Measurements from ENCODE around the gene TAAR1. TPM values are rescaled to one million over a fixed set of nuclear protein-coding genes. Genes with fewer than 3 reads are reported as not detected.

Gene TAAR1
- polyA plus RNA-seq, 1 of the 3 experiments (the other 2 are of a cell fraction): not detected

- no peaks in the 10 kb centered on the region for H3K9me2 ChIP-seq
- no peak overlapping the region for H2AFZ ChIP-seq (ENCODE audit: low read depth)
- no peak for DNase-seq
- H3K27me3 ChIP-seq (ENCODE audit: insufficient read depth): no peaks in the 10 kb centered on the region
- ChIA-PET CTCF (interaction anchor here (0.6 to 3.1 kb wide), 2 partner anchors 127 to 696 kb away, joined by 3 to 10 read pairs; partner anchors contain the start of gene SLC18B1), POLR2A (no interaction called here)
- H4K20me1 ChIP-seq (ENCODE audit: insufficient read depth): no peaks in the 10 kb centered on the region
- H3K9ac ChIP-seq: no peak overlapping the region
- H3K4me3 ChIP-seq (ENCODE audit: low read depth in 2 of 2, low read length in 1 of 2): no peak overlapping the region
- TF ChIP-seq TEAD4 (IDR thresholded peaks at IDR 0.05; ENCODE audit: borderline replicate concordance, insufficient read depth) (no peak), GATA2 (CRISPR knock-in tag; IDR thresholded peaks at IDR 0.05) (no peak), MXI1 (IDR thresholded peaks at IDR 0.05; ENCODE audit: low read depth, low read length) (no peak), RXRA (IDR thresholded peaks at IDR 0.05; ENCODE audit: borderline replicate concordance, low read depth) (no peak), RFX5 (IDR thresholded peaks at IDR 0.05; ENCODE audit: low read length) (no peak), FOXJ3 (CRISPR knock-in tag; IDR thresholded peaks at IDR 0.05) (no peak), IRF3 (IDR thresholded peaks at IDR 0.05; ENCODE audit: low read depth, low read length) (no peak), CHD2 (IDR thresholded peaks at IDR 0.05; ENCODE audit: low read length, partially characterized antibody) (no peak), TCF12 (IDR thresholded peaks at IDR 0.05) (no peak), FOXM1 (IDR thresholded peaks at IDR 0.05; ENCODE audit: low read depth) (no peak), ZBTB33 (IDR thresholded peaks at IDR 0.05; ENCODE audit: borderline replicate concordance, low read depth) (no peak), NRF1 (IDR thresholded peaks at IDR 0.05; ENCODE audit: low read depth, low read length) (no peak), EZH2phosphoT487 (IDR thresholded peaks at IDR 0.05; ENCODE audit: borderline replicate concordance, low read depth) (no peak), USF2 (IDR thresholded peaks at IDR 0.05; ENCODE audit: borderline replicate concordance, low read depth, low read length) (no peak), NFIC (IDR thresholded peaks at IDR 0.05; ENCODE audit: borderline replicate concordance) (no peak), PBX3 (IDR thresholded peaks at IDR 0.05) (no peak), FOSL2 (IDR thresholded peaks at IDR 0.05; ENCODE audit: borderline replicate concordance, low read depth) (no peak), RCOR1 (IDR thresholded peaks at IDR 0.05; ENCODE audit: low read length) (no peak), JUND (IDR thresholded peaks at IDR 0.05) (no peak)
- H3K36me3 ChIP-seq (replicated peaks in 1 of 2; ENCODE audit: control insufficient read depth in 1 of 2, insufficient read depth in 2 of 2, low read length in 1 of 2): no peaks in the 10 kb centered on the region
- H3K4me2 ChIP-seq: no peak overlapping the region
- H3K27ac ChIP-seq (ENCODE audit: low read depth in 2 of 2, low read length in 1 of 2): no peak overlapping the region
- no peaks in the 10 kb centered on the region for H3K4me1 ChIP-seq (ENCODE audit: control insufficient read depth in 1 of 2, insufficient read depth in 2 of 2, low read depth in 1 of 2, low read length in 1 of 2)
- no peaks in the 10 kb centered on the region for H3K79me2 ChIP-seq (ENCODE audit: insufficient read depth)
- H3K9me3 ChIP-seq: no peaks in the 10 kb centered on the region
- 12% methylated on average over 1 of the region's 1 CpG for WGBS (ENCODE audit: low lambda C conversion rate)
- no peaks in the 10 kb centered on the region for H3F3A ChIP-seq (replicated peaks; ENCODE audit: insufficient read depth)
Observed at GRCh38 chr6:132671295-132671694, 12.3 kb upstream of the TAAR1 start.
